ENCODE measurements around the gene ORAI2. TPM values are rescaled to one million over a fixed set of nuclear protein-coding genes. Genes with fewer than 3 reads are reported as not detected.
"Not testable (repeated sequence)": the region's sequence is repeated elsewhere in the genome, so short reads cannot be mapped to it uniquely, and the experiment has no call there.

Gene ORAI2
- total and polyA plus RNA-seq, 2 donors (not counting 3 experiments of a cell fraction or from before 2014, with no cell fraction given), result 84.1 to 99.1 TPM

DNA sequence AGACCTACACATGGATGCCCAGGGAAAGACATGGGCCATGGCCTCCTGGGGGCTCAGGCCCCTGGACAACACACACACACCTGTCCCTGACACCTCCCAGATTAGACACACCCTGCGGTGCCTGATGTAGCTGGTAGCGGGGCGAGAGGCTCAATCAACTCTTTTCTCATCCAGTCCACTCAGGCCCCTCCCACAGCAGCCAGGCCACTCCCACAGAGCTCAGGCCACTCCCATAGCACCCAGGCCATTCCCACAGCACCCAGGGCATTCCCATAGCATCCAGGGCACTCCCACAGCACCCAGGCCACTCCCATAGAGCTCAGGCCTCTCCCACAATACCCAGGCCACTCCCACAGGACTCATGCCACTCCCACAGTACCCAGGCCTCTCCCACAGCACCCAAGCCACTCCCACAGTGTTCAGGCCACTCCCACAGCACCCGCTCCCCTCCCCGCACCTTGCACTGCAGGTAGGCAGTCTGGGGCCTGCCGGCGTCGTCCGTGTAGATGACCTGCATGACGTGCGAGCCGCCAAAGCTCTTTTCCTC, 57.2 kb downstream of the ORAI2 start:
- H3K79me2 ChIP-seq (ENCODE audit: control insufficient read depth, insufficient read depth, low read length); intact Hi-C loops (cut with micrococcal nuclease); DNase-seq (ENCODE audit: low read depth, low spot score); H3K9me1 ChIP-seq (replicated peaks; ENCODE audit: control insufficient read depth, extremely low read depth, insufficient read depth, low read length); H3K27ac ChIP-seq (ENCODE audit: insufficient read depth, low read depth, low read length); H4K20me1 ChIP-seq (replicated peaks; ENCODE audit: control insufficient read depth, extremely low read depth, insufficient read depth, low read length); H3K9ac ChIP-seq (replicated peaks; ENCODE audit: extremely low read depth, insufficient read depth, low read length); BruUV-seq (replicated peaks); dilution Hi-C loops (cut with MboI; ENCODE audit: extremely low pct_ligation_motif_present, low sequenced_read_pairs); H2AFZ ChIP-seq (ENCODE audit: low read depth, low read length); H3K27me3 ChIP-seq (ENCODE audit: control insufficient read depth in 2 of 2, insufficient read depth in 2 of 2, low read length in 2 of 2); H3K9me3 ChIP-seq (replicated peaks; ENCODE audit: control insufficient read depth, insufficient read depth, low read length); H3K4me3 ChIP-seq (replicated peaks in 1 of 3; ENCODE audit: insufficient read depth in 1 of 3, low read depth in 1 of 3, low read length in 3 of 3); POLR2A ChIA-PET; H3K36me3 ChIP-seq (ENCODE audit: control insufficient read depth in 2 of 2, extremely low read depth in 1 of 2, insufficient read depth in 2 of 2, low read length in 2 of 2); CTCF ChIA-PET; H3K4me1 ChIP-seq (ENCODE audit: control insufficient read depth, extremely low read depth, insufficient read depth, low read length); H3K4me2 ChIP-seq (ENCODE audit: insufficient read depth, low read length): not testable (repeated sequence)
- peak; percentile 87 for FAIRE-seq

DNA sequence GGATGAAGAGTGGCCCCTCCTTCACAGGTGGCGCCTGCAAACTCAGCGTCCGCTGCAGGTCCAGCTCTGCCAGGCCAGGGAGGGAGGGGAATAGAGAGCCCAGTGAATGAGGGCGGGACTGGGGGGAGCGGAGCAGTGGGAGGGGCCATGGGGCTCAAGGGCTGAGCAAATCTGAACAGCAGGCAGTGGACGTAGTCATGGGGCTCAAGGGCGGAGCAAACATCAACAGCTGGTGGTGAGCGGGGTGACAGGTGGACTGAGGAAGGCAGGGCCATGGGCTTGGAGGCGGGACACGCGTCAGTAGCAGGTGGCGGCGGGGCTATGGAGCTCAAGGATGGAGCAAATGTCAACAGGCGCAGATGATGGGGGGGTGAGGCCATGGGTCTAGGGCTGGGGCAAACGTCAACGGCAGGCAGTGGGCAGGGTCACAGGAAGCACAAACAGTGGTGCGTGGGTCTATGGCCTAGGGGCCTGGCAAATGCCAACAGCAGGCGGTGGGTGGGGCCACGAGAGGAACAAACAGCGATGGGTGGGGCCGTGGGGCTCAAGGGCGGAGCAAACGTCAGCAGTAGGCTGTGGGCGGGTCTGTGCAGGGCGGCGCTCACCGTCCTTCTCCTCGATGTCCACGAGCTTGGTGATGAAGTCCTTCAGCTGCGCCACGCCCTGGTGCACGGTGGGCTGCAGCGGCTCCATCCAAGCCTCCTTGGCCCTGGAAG, 60.0 kb downstream of the ORAI2 start:
- FAIRE-seq; dilution Hi-C loops (cut with MboI; ENCODE audit: extremely low pct_ligation_motif_present, low sequenced_read_pairs); H4K20me1 ChIP-seq (replicated peaks; ENCODE audit: control insufficient read depth, extremely low read depth, insufficient read depth, low read length); BruUV-seq (replicated peaks); DNase-seq (ENCODE audit: low read depth, low spot score); H3K9ac ChIP-seq (replicated peaks; ENCODE audit: extremely low read depth, insufficient read depth, low read length); H3K36me3 ChIP-seq (ENCODE audit: control insufficient read depth in 2 of 2, extremely low read depth in 1 of 2, insufficient read depth in 2 of 2, low read length in 2 of 2); POLR2A ChIA-PET; CTCF ChIA-PET; H3K79me2 ChIP-seq (ENCODE audit: control insufficient read depth, insufficient read depth, low read length); H3K4me2 ChIP-seq (ENCODE audit: insufficient read depth, low read length); H3K9me1 ChIP-seq (replicated peaks; ENCODE audit: control insufficient read depth, extremely low read depth, insufficient read depth, low read length); H3K9me3 ChIP-seq (replicated peaks; ENCODE audit: control insufficient read depth, insufficient read depth, low read length); intact Hi-C loops (cut with micrococcal nuclease); H3K27ac ChIP-seq (ENCODE audit: insufficient read depth, low read depth, low read length); H2AFZ ChIP-seq (ENCODE audit: low read depth, low read length); H3K4me1 ChIP-seq (ENCODE audit: control insufficient read depth, extremely low read depth, insufficient read depth, low read length); H3K27me3 ChIP-seq (ENCODE audit: control insufficient read depth in 2 of 2, insufficient read depth in 2 of 2, low read length in 2 of 2); H3K4me3 ChIP-seq (replicated peaks in 1 of 3; ENCODE audit: insufficient read depth in 1 of 3, low read depth in 1 of 3, low read length in 3 of 3): not testable (repeated sequence)

DNA sequence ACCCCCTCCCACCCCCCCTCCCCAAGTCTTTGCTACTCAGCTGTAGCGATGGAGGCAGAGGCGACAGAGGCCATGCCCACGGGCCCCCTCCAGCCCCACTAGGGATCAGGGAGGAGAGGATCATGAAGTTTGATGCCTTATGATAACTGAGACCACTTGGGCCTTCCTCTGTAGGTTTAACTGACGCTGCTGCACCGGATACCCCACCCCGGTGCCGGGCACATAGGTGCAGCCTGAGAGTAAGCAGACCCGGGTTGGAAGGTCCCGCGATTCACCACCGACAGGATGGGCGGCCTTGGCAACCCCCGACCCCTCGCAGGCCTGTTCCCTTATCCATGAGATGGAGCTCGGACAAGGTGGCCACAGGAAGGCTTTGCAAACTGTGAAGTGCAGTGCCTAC, 60.7 kb downstream of the ORAI2 start:
- H2AFZ ChIP-seq (ENCODE audit: low read depth, low read length); H3K36me3 ChIP-seq (ENCODE audit: control insufficient read depth in 2 of 2, extremely low read depth in 1 of 2, insufficient read depth in 2 of 2, low read length in 2 of 2); H3K4me2 ChIP-seq (ENCODE audit: insufficient read depth, low read length); H3K27me3 ChIP-seq (ENCODE audit: control insufficient read depth in 2 of 2, insufficient read depth in 2 of 2, low read length in 2 of 2); H3K4me3 ChIP-seq (replicated peaks in 1 of 3; ENCODE audit: insufficient read depth in 1 of 3, low read depth in 1 of 3, low read length in 3 of 3); H3K79me2 ChIP-seq (ENCODE audit: control insufficient read depth, insufficient read depth, low read length); H3K9ac ChIP-seq (replicated peaks; ENCODE audit: extremely low read depth, insufficient read depth, low read length); H3K9me3 ChIP-seq (replicated peaks; ENCODE audit: control insufficient read depth, insufficient read depth, low read length); CTCF ChIA-PET; FAIRE-seq; H3K4me1 ChIP-seq (ENCODE audit: control insufficient read depth, extremely low read depth, insufficient read depth, low read length); H3K9me1 ChIP-seq (replicated peaks; ENCODE audit: control insufficient read depth, extremely low read depth, insufficient read depth, low read length); dilution Hi-C loops (cut with MboI; ENCODE audit: extremely low pct_ligation_motif_present, low sequenced_read_pairs); intact Hi-C loops (cut with micrococcal nuclease); H3K27ac ChIP-seq (ENCODE audit: insufficient read depth, low read depth, low read length); DNase-seq (ENCODE audit: low read depth, low spot score); BruUV-seq (replicated peaks); H4K20me1 ChIP-seq (replicated peaks; ENCODE audit: control insufficient read depth, extremely low read depth, insufficient read depth, low read length); POLR2A ChIA-PET: not testable (repeated sequence)

DNA sequence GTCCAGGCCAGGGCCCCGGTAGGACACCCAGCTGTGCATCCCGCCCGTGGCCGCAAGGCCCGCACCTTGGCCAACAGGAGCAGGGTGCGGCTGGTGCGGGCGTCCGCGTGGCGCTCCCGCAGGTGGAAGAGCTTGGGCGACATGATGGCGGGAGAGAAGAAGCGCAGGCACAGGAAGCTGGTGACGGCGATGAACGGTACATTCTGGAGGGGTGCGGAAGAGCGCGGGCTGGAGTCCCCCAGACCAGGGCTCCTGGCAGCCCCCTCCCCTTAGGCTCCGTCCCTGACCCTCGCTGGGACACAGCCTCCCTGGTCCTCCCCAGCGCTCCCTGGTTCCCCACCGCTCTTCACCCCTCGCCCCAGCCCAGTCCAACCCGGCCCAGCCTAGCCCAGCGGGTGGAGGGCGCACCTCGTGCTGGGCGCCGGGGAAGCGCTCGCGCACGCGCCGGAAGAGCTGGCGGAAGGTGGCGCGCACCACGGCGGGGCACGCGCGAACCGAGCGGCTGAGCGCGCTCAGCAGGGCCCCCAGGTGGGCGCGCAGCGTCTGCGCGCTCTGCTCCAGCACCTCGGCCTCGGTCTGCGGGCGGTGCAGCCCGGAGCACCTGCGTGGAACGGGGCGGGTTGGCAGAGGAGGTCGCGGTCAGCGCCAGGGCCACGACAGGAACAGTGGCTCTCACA, 61.2 kb downstream of the ORAI2 start:
- H3K36me3 ChIP-seq (ENCODE audit: control insufficient read depth in 2 of 2, extremely low read depth in 1 of 2, insufficient read depth in 2 of 2, low read length in 2 of 2); H3K4me1 ChIP-seq (ENCODE audit: control insufficient read depth, extremely low read depth, insufficient read depth, low read length); H3K79me2 ChIP-seq (ENCODE audit: control insufficient read depth, insufficient read depth, low read length); H3K9me3 ChIP-seq (replicated peaks; ENCODE audit: control insufficient read depth, insufficient read depth, low read length); DNase-seq (ENCODE audit: low read depth, low spot score); FAIRE-seq; H4K20me1 ChIP-seq (replicated peaks; ENCODE audit: control insufficient read depth, extremely low read depth, insufficient read depth, low read length); POLR2A ChIA-PET; BruUV-seq (replicated peaks); H3K4me3 ChIP-seq (replicated peaks in 1 of 3; ENCODE audit: insufficient read depth in 1 of 3, low read depth in 1 of 3, low read length in 3 of 3); H3K27me3 ChIP-seq (ENCODE audit: control insufficient read depth in 2 of 2, insufficient read depth in 2 of 2, low read length in 2 of 2); intact Hi-C loops (cut with micrococcal nuclease); H3K27ac ChIP-seq (ENCODE audit: insufficient read depth, low read depth, low read length); dilution Hi-C loops (cut with MboI; ENCODE audit: extremely low pct_ligation_motif_present, low sequenced_read_pairs); H3K9ac ChIP-seq (replicated peaks; ENCODE audit: extremely low read depth, insufficient read depth, low read length); H3K4me2 ChIP-seq (ENCODE audit: insufficient read depth, low read length); CTCF ChIA-PET; H3K9me1 ChIP-seq (replicated peaks; ENCODE audit: control insufficient read depth, extremely low read depth, insufficient read depth, low read length); H2AFZ ChIP-seq (ENCODE audit: low read depth, low read length): not testable (repeated sequence)

Data from endothelial cell of umbilical vein (primary cell).